Nephron (organoid): ENCODE data around the gene MVP.
A peak's percentile ranks its signal among the peaks of the same experiment; 100 is the strongest.
"Not testable (repeated sequence)": the region's sequence is repeated elsewhere in the genome, so short reads cannot be mapped to it uniquely, and the experiment has no call there.

Source experiments
- H3K27ac Mint-ChIP-seq, 3 experiments: 2 replicates each; pipeline ENCODE4 v1.8.0; 2020; ENCODE audit warnings: mixed read lengths in 3 of 3, mild to moderate bottlenecking in 2 of 3, moderate library complexity in 1 of 3
- H3K27me3 Mint-ChIP-seq: 2 replicates; pipeline ENCODE4 v1.8.0; 2021; ENCODE audit warnings: low read depth, mild to moderate bottlenecking, moderate library complexity, mixed read lengths
- H3K36me3 Mint-ChIP-seq: 2 replicates; pipeline ENCODE4 v1.8.0; 2020; ENCODE audit warnings: low read depth, mixed read lengths
- H3K4me1 Mint-ChIP-seq: 2 replicates; pipeline ENCODE4 v1.8.0; 2020; ENCODE audit warnings: mixed read lengths
- H3K4me3 Mint-ChIP-seq, 3 experiments: 2 replicates each; pipeline ENCODE4 v1.8.0; 2020; ENCODE audit warnings: mild to moderate bottlenecking in 3 of 3, mixed read lengths in 3 of 3, moderate library complexity in 2 of 3
- H3K9me3 Mint-ChIP-seq: 2 replicates; pipeline ENCODE4 v1.8.0; 2020; ENCODE audit warnings: mixed read lengths
- TF ChIP-seq, protein P1 (sequence below), 3 experiments: fragments of 200-600 bp; sonication (generic); IDR thresholded peaks; one replicate each; pipeline ENCODE4 v1.5.0; 2021; ENCODE audit warnings: antibody characterized with exemption in 3 of 3; ENCODE audit not compliant: unreplicated experiment in 3 of 3

MVP gene

DNA sequence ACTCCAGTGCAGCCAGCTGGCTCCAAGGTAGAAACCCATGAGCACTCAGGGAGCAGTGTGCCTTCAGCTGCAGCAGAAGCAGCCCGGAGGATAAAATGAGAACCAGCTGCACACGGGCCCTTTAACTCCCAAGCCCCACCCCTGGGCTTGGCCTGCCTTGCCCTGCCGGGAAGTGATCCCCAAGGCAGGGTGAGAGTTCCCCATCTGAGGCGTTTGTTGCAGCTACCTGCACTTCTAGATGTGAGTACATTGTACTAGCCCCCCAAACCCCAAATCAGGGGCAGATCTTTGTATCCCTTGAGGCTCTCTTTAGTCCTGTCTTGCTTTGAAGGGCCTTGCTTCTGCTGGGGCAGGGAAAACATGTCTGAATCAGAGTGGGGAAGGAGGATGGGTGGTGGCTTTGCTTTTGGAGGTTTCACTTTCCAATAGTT is at the start of gene MVP:
Gene MVP, plus strand, starts transcription at position 192 of the 431 bp plus-strand sequence. CDS start 10,088 bp downstream, outside the sequence.
- Mint-ChIP-seq H3K4me1 (peaks cover 63% of the 10 kb centered on the region), H3K27me3 (no peaks in the 10 kb centered on the region), H3K27ac (peak within 1 kb of the TSS; percentile 55 to 80 (median 73)), H3K36me3 (peaks cover 29% of the 10 kb centered on the region), H3K4me3 (peak within 1 kb of the TSS; percentile 75 to 88 (median 84)), H3K9me3 (no peaks in the 10 kb centered on the region)
- TF ChIP-seq, protein P1, sequence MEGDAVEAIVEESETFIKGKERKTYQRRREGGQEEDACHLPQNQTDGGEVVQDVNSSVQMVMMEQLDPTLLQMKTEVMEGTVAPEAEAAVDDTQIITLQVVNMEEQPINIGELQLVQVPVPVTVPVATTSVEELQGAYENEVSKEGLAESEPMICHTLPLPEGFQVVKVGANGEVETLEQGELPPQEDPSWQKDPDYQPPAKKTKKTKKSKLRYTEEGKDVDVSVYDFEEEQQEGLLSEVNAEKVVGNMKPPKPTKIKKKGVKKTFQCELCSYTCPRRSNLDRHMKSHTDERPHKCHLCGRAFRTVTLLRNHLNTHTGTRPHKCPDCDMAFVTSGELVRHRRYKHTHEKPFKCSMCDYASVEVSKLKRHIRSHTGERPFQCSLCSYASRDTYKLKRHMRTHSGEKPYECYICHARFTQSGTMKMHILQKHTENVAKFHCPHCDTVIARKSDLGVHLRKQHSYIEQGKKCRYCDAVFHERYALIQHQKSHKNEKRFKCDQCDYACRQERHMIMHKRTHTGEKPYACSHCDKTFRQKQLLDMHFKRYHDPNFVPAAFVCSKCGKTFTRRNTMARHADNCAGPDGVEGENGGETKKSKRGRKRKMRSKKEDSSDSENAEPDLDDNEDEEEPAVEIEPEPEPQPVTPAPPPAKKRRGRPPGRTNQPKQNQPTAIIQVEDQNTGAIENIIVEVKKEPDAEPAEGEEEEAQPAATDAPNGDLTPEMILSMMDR (IDR thresholded peaks at IDR 0.05; ENCODE audit: unreplicated experiment in 3 of 3): no peak

DNA sequence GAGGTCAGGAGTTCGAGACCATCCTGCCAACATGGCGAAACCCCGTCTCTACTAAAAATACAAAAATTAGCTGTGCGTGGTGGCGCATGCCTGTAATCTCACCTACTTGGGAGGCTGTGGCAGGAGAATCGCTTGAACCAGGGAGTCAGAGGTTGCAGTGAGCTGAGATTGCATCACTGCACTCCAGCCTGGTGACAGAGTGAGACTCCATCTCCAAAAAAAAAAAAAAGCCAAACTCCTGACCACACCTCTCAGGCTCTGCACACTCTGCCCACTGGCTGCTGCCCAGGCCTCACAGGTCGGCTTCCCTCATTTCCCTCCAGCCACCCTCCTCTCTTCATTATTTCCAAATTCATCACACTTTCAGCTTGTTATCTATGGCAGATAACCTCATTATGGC is 47.9 kb upstream of the MVP start:
- not testable (repeated sequence) for H3K27ac Mint-ChIP-seq, H3K4me1 Mint-ChIP-seq, H3K36me3 Mint-ChIP-seq, H3K27me3 Mint-ChIP-seq, H3K9me3 Mint-ChIP-seq, H3K4me3 Mint-ChIP-seq

GRCh38 chr16:29774730-29775129 is 45.5 kb upstream of the MVP start:
- Mint-ChIP-seq H3K27ac (no peak overlapping the region), H3K4me1 (no peaks in the 10 kb centered on the region), H3K4me3 (no peak overlapping the region), H3K9me3 (no peaks in the 10 kb centered on the region), H3K27me3 (peaks cover 11% of the 10 kb centered on the region), H3K36me3 (no peaks in the 10 kb centered on the region)
- TF ChIP-seq, protein P1 (IDR thresholded peaks at IDR 0.05; ENCODE audit: unreplicated experiment in 3 of 3): no peak

- peaks cover 14% of the 10 kb centered on the region for H3K27me3 Mint-ChIP-seq
- TF ChIP-seq, protein P1 (IDR thresholded peaks at IDR 0.05; ENCODE audit: unreplicated experiment in 3 of 3): no peak
These were observed 44.4 kb upstream of the MVP start for GRCh38 chr16:29775742-29776408.

GRCh38 chr16:29777576-29778350 is 42.5 kb upstream of the MVP start, which contains the start of gene ZG16:
Gene ZG16 (plus strand): TSS chr16:29778256. CDS start chr16:29779267, 1,011 bp downstream.
- Mint-ChIP-seq H3K9me3 (no peaks in the 10 kb centered on the region), H3K27me3 (peaks cover 14% of the 10 kb centered on the region)

More at GRCh38 chr16:29775742-29776408, 44.4 kb upstream of the MVP start:
- no peak overlapping the region for H3K27ac Mint-ChIP-seq
- H3K4me3 Mint-ChIP-seq: no peak overlapping the region
- no peaks in the 10 kb centered on the region for H3K36me3 Mint-ChIP-seq
- no peaks in the 10 kb centered on the region for H3K4me1 Mint-ChIP-seq
- H3K9me3 Mint-ChIP-seq: no peaks in the 10 kb centered on the region

DNA sequence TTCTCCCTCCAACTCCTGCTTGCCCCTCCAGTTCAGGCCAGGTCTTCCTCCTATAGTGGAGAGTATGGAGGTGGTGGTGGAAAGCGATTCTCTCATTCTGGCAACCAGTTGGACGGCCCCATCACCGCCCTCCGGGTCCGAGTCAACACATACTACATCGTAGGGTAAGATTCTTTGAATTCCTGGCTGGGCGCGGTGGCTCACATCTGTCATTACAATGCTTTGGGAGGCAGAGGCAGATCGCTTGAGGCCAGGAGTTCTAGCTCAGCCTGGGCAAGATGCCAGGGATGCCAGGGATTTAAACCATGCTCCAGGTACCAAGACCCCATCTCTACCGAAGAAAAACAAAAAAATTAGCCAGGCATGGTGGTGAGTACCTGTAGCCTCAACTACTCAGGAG is 40.8 kb upstream of the MVP start:
- no peaks in the 10 kb centered on the region for H3K9me3 Mint-ChIP-seq
- TF ChIP-seq, protein P1 (IDR thresholded peaks at IDR 0.05; ENCODE audit: unreplicated experiment in 3 of 3): no peak
- H3K4me1 Mint-ChIP-seq: no peaks in the 10 kb centered on the region
- peaks cover 14% of the 10 kb centered on the region for H3K27me3 Mint-ChIP-seq
- no peak overlapping the region for H3K27ac Mint-ChIP-seq
- no peaks in the 10 kb centered on the region for H3K36me3 Mint-ChIP-seq
- no peak overlapping the region for H3K4me3 Mint-ChIP-seq

More at GRCh38 chr16:29777576-29778350, 42.5 kb upstream of the MVP start, which contains the start of gene ZG16:
- no peaks in the 10 kb centered on the region for H3K36me3 Mint-ChIP-seq
- H3K4me1 Mint-ChIP-seq: no peaks in the 10 kb centered on the region
- no peak within 1 kb of the TSS for H3K4me3 Mint-ChIP-seq
- TF ChIP-seq, protein P1 (IDR thresholded peaks at IDR 0.05; ENCODE audit: unreplicated experiment in 3 of 3): no peak
- H3K27ac Mint-ChIP-seq: no peak within 1 kb of the TSS

DNA sequence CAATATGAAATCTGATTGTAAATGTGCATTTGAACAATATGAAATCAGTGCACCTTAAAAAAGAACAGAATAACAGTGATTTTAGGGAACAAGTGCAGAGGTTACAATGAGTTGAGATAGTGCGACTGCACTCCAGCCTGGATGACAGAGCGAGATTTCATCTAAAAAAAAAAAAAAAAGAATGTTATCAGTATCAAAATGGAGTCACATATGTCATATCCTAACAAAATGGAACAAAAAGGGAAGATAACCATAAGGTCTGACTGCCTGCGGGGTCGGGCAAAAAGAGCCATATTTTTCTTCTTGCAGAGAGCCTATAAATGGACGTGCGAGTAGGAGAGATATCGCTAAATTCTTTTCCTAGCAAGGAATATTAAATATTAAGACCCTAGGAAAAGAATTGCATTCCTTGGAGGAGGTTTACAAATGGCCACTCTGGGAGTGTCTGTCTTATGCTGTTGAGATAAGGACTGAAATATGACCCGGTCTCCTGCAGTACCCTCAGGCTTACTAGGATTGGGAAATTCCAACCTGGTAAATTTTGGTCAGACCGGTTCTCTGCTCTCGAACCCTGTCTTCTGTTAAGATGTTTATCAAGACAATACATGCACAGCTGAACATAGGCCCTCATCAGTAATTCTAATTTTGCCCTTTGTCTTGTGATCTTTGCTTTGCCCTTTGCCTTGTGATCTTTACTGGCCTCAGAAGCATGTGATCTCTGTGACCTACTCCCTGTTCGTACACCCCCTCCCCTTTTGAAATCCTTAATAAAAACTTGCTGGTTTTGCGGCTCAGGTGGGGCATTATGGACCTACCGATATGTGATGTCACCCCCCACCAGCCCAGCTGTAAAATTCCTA is 36.9 kb upstream of the MVP start:
- not testable (repeated sequence) for H3K9me3 Mint-ChIP-seq, H3K36me3 Mint-ChIP-seq
- peak overlapping the region; percentile 30 to 75 (median 57) for H3K27ac Mint-ChIP-seq

More for the DNA sequence above, 36.9 kb upstream of the MVP start:
- H3K4me1 Mint-ChIP-seq, H3K27me3 Mint-ChIP-seq, H3K4me3 Mint-ChIP-seq: not testable (repeated sequence)
